SK-N-SH treated with all-trans-retinoic acid at 6 μM for 48 hours (cell line): ENCODE data around the gene UGGT1.

Experiments used
- ATAC-seq: fragments of 200-7000 bp; cut with Tn5 transposase; 3 replicates; pipeline ENCODE4 v1.9.1; 2020; ENCODE audit warnings: mild to moderate bottlenecking, moderate library complexity
- ARNTL ChIP-seq: fragments of 450-650 bp; formaldehyde crosslinking; IDR thresholded peaks from 2 replicates; pipeline ENCODE4 v1.5.0; 2020; ENCODE audit warnings: low read depth, mild to moderate bottlenecking, moderate library complexity, borderline replicate concordance
- BACH2 ChIP-seq: fragments of 250-450 bp; sonication (Bioruptor Pico); IDR thresholded peaks from 2 replicates; pipeline ENCODE4 v1.9.0; 2021; ENCODE audit warnings: mild to moderate bottlenecking, borderline replicate concordance
- CREB5 ChIP-seq: fragments of 250-450 bp; sonication (Bioruptor Pico); IDR thresholded peaks from 2 replicates; pipeline ENCODE4 v1.5.1; 2020; ENCODE audit warnings: low read depth, mild to moderate bottlenecking, moderate library complexity
- CSDC2 ChIP-seq: fragments of 250-450 bp; sonication (Bioruptor Pico); IDR thresholded peaks from 2 replicates; pipeline ENCODE4 v1.5.0; 2020; ENCODE audit warnings: mild to moderate bottlenecking, moderate library complexity
- CSRNP3 ChIP-seq: fragments of 250-450 bp; sonication (Bioruptor Pico); IDR thresholded peaks from 2 replicates; pipeline ENCODE4 v1.5.1; 2021; ENCODE audit warnings: mild to moderate bottlenecking, moderate library complexity
- ESRRG ChIP-seq: fragments of 250-450 bp; sonication (Bioruptor Pico); IDR thresholded peaks from 2 replicates; pipeline ENCODE4 v1.6.1; 2021; ENCODE audit warnings: mild to moderate bottlenecking
- GLIS3 ChIP-seq: fragments of 250-450 bp; sonication (Bioruptor Pico); IDR thresholded peaks from 2 replicates; pipeline ENCODE4 v1.5.0; 2020; ENCODE audit warnings: mild to moderate bottlenecking, moderate library complexity
- ISL1 ChIP-seq: fragments of 250-450 bp; sonication (Bioruptor Pico); IDR thresholded peaks from 2 replicates; pipeline ENCODE4 v2.1.2; 2022; ENCODE audit warnings: mild to moderate bottlenecking, moderate library complexity
- OSR1 ChIP-seq: fragments of 250-450 bp; sonication (Bioruptor Pico); IDR thresholded peaks from 2 replicates; pipeline ENCODE4 v1.8.0; 2022; ENCODE audit warnings: moderate library complexity, mild to moderate bottlenecking, inconsistent platforms
- PATZ1 ChIP-seq: fragments of 250-450 bp; sonication (Bioruptor Pico); IDR thresholded peaks from 2 replicates; pipeline ENCODE4 v1.8.0; 2020; ENCODE audit warnings: mild to moderate bottlenecking, moderate library complexity, borderline replicate concordance
- POU6F1 ChIP-seq: fragments of 250-450 bp; sonication (Bioruptor Pico); IDR thresholded peaks from 2 replicates; pipeline ENCODE4 v1.8.0; 2021; ENCODE audit warnings: low read depth, mild to moderate bottlenecking, moderate library complexity, borderline replicate concordance
- PPARA ChIP-seq: fragments of 250-450 bp; sonication (Bioruptor Pico); IDR thresholded peaks from 2 replicates; pipeline ENCODE4 v1.5.0; 2020; ENCODE audit warnings: mild to moderate bottlenecking, borderline replicate concordance
- RARB ChIP-seq: fragments of 250-450 bp; sonication (Bioruptor Pico); IDR thresholded peaks from 2 replicates; pipeline ENCODE4 v1.8.0; 2021; ENCODE audit warnings: mild to moderate bottlenecking, moderate library complexity
- SNAI2 ChIP-seq: fragments of 250-450 bp; sonication (Bioruptor Pico); IDR thresholded peaks from 2 replicates; pipeline ENCODE4 v1.5.0; 2020; ENCODE audit warnings: mild to moderate bottlenecking, moderate library complexity
- TCF4 ChIP-seq: fragments of 250-450 bp; sonication (Bioruptor Pico); IDR thresholded peaks from 2 replicates; pipeline ENCODE4 v1.8.0; 2021; ENCODE audit warnings: mild to moderate bottlenecking, moderate library complexity, borderline replicate concordance
- TOX ChIP-seq: fragments of 250-450 bp; sonication (Bioruptor Pico); IDR thresholded peaks from 2 replicates; pipeline ENCODE4 v1.8.0; 2021; ENCODE audit warnings: mild to moderate bottlenecking, moderate library complexity, borderline replicate concordance
- TSHZ2 ChIP-seq: fragments of 250-450 bp; sonication (Bioruptor Pico); IDR thresholded peaks from 2 replicates; pipeline ENCODE4 v1.5.0; 2020; ENCODE audit warnings: mild to moderate bottlenecking, moderate library complexity
- ZC3H10 ChIP-seq: fragments of 250-450 bp; sonication (Bioruptor Pico); IDR thresholded peaks from 2 replicates; pipeline ENCODE4 v1.5.1; 2021; ENCODE audit warnings: mild to moderate bottlenecking, moderate library complexity
- ZFP3 ChIP-seq: fragments of 250-450 bp; sonication (Bioruptor Pico); IDR thresholded peaks from 2 replicates; pipeline ENCODE4 v1.5.0; 2020; ENCODE audit warnings: mild to moderate bottlenecking, moderate library complexity
- ZFP30 ChIP-seq: fragments of 450-650 bp; formaldehyde crosslinking; IDR thresholded peaks from 2 replicates; pipeline ENCODE4 v1.5.0; 2022; ENCODE audit warnings: mild to moderate bottlenecking, moderate library complexity
- ZNF70 ChIP-seq: fragments of 450-650 bp; formaldehyde crosslinking; IDR thresholded peaks from 2 replicates; pipeline ENCODE4 v1.5.0; 2020; ENCODE audit warnings: mild to moderate bottlenecking, moderate library complexity
- ZNF8 ChIP-seq: fragments of 450-650 bp; formaldehyde crosslinking; IDR thresholded peaks from 2 replicates; pipeline ENCODE4 v1.5.0; 2020; ENCODE audit warnings: mild to moderate bottlenecking, moderate library complexity

The UGGT1 gene

GRCh38 chr2:128064353-128064752 lies 26.6 kb upstream of the UGGT1 start:
- TF ChIP-seq PPARA (CRISPR knock-in tag) (no peak), ZNF70 (no peak), PATZ1 (no peak), TCF4 (CRISPR knock-in tag) (no peak), RARB (CRISPR knock-in tag) (no peak), TSHZ2 (CRISPR knock-in tag) (no peak), CSRNP3 (CRISPR knock-in tag) (no peak), POU6F1 (CRISPR knock-in tag) (no peak), CSDC2 (CRISPR knock-in tag) (no peak), ISL1 (CRISPR knock-in tag) (no peak), OSR1 (CRISPR knock-in tag) (no peak), GLIS3 (no peak), BACH2 (CRISPR knock-in tag) (no peak), ZC3H10 (no peak), CREB5 (CRISPR knock-in tag) (no peak), ZFP3 (no peak), ZFP30 (CRISPR knock-in tag) (no peak), ZNF8 (CRISPR knock-in tag) (no peak), TOX (CRISPR knock-in tag) (no peak), ARNTL (CRISPR knock-in tag) (no peak)
- ATAC-seq, result no peak

GRCh38 chr2:128069769-128070168 lies 21.2 kb upstream of the UGGT1 start:
- ATAC-seq, result peak; percentile 83
- TF ChIP-seq ESRRG (CRISPR knock-in tag) (peak; percentile 85; the same call in 1 of the 2 replicates), GLIS3 (peak; percentile 99), TOX (CRISPR knock-in tag) (peak; percentile 98), CSDC2 (CRISPR knock-in tag) (peak; percentile 100), TSHZ2 (CRISPR knock-in tag) (peak; percentile 63; the same call in 1 of the 2 replicates), CSRNP3 (CRISPR knock-in tag) (peak; percentile 91), PPARA (CRISPR knock-in tag) (no peak), OSR1 (CRISPR knock-in tag) (peak; percentile 98), CREB5 (CRISPR knock-in tag) (peak; percentile 88), BACH2 (CRISPR knock-in tag) (no peak), POU6F1 (CRISPR knock-in tag) (no peak; the same call in 1 of the 2 replicates), RARB (CRISPR knock-in tag) (peak; percentile 99), SNAI2 (CRISPR knock-in tag) (peak; percentile 100), TCF4 (CRISPR knock-in tag) (peak; percentile 51), ZFP30 (CRISPR knock-in tag) (peak; percentile 61; the same call in 1 of the 2 replicates)
